Panc1 (cell line): Measurements from ENCODE around the gene RXFP4. TPM values are rescaled to one million over a fixed set of nuclear protein-coding genes. Genes with fewer than 3 reads are reported as not detected.

Experiments used
- ATAC-seq: fragments of 200-7000 bp; cut with Tn5 transposase; 2 replicates; pipeline ENCODE4 v1.9.1; 2020; ENCODE audit warnings: mild to moderate bottlenecking, moderate library complexity
- BruUV-seq: library from RNA; stranded (reverse); fragments of 400-500 nt; replicated peaks from 2 replicates; lab custom pipeline; 2021; lab: Mats Ljungman, UMichigan
- CTCF ChIA-PET: fragments of 300-600 bp; sonication (Branson Sonifier 250); formaldehyde crosslinking; loops from one replicate; lab custom pipeline; 2022; ENCODE audit warnings: antibody characterized with exemption; lab: Charles Lee
- POLR2A ChIA-PET: fragments of 300-600 bp; sonication (Branson Sonifier 250); formaldehyde crosslinking; loops from one replicate; lab custom pipeline; 2022; ENCODE audit warnings: antibody characterized with exemption; lab: Charles Lee
- DNase-seq: peaks from one replicate; pipeline ENCODE4 v3.0.0-alpha.2; 2010; ENCODE audit warnings: low read depth, low spot score
- H3K27ac ChIP-seq: 2 replicates; pipeline ENCODE4 v1.5.1; 2011; ENCODE audit warnings: mild to moderate bottlenecking, low read length, inconsistent platforms
- H3K27me3 ChIP-seq: fragments of 200-500 bp; sonication (Bioruptor generic); 2 replicates; pipeline ENCODE4 v1.6.0; 2014; ENCODE audit warnings: low read length, inconsistent platforms; ENCODE audit not compliant: control insufficient read depth, insufficient read depth
- H3K36me3 ChIP-seq: fragments of 200-500 bp; sonication (Bioruptor generic); 2 replicates; pipeline ENCODE4 v1.5.1; 2014; ENCODE audit warnings: inconsistent platforms, mild to moderate bottlenecking, low read length, moderate library complexity; ENCODE audit not compliant: control insufficient read depth, insufficient read depth
- H3K4me1 ChIP-seq: 2 replicates; pipeline ENCODE4 v1.5.1; 2011; ENCODE audit warnings: inconsistent platforms, mild to moderate bottlenecking, low read length, moderate library complexity; ENCODE audit not compliant: control insufficient read depth, insufficient read depth
- H3K4me3 ChIP-seq, 2 experiments: 2 replicates each; pipeline ENCODE4 v1.5.1; 2011 to 2012; ENCODE audit warnings: low read depth in 2 of 2, low read length in 2 of 2, mild to moderate bottlenecking in 2 of 2, inconsistent platforms in 1 of 2, moderate library complexity in 1 of 2
- H3K9me3 ChIP-seq: fragments of 200-500 bp; sonication (Bioruptor generic); 2 replicates; pipeline ENCODE4 v1.5.1; 2014; ENCODE audit warnings: low read depth, mild to moderate bottlenecking, inconsistent platforms, low read length, moderate library complexity; ENCODE audit not compliant: control insufficient read depth, insufficient read depth
- CTCF ChIP-seq: fragments of 450-650 bp; IDR thresholded peaks from 2 replicates; pipeline ENCODE4 v1.5.1; 2017; ENCODE audit warnings: mild to moderate bottlenecking
- POLR2AphosphoS5 ChIP-seq: IDR thresholded peaks from 2 replicates; pipeline ENCODE4 v1.6.1; 2012; ENCODE audit warnings: mild to moderate bottlenecking, low read depth, low read length, moderate library complexity
- REST ChIP-seq, 2 experiments: IDR thresholded peaks; 2 replicates each; pipeline ENCODE4 v1.6.1; 2011 to 2012; ENCODE audit warnings: low read depth in 2 of 2, control low read depth in 1 of 2, low read length in 1 of 2, mild to moderate bottlenecking in 1 of 2, moderate library complexity in 1 of 2; ENCODE audit not compliant: insufficient read depth in 1 of 2
- SIN3A ChIP-seq: IDR thresholded peaks from 2 replicates; pipeline ENCODE4 v1.6.1; 2012; ENCODE audit warnings: low read depth, mild to moderate bottlenecking, low read length, moderate library complexity, borderline replicate concordance; ENCODE audit not compliant: insufficient read depth
- TCF7L2 ChIP-seq: IDR thresholded peaks from 2 replicates; pipeline ENCODE4 v1.6.1; 2011; ENCODE audit warnings: mild to moderate bottlenecking, low read depth, low read length, inconsistent platforms
- in situ Hi-C: cut with HindIII; loops from 2 replicates; pipeline ENCODE4 v1.10.0; 2016; ENCODE audit warnings: low sequenced_read_pairs, low pct_unique_long_range_greater_than_20kb
- intact Hi-C: fragments of 100-400 bp; cut with micrococcal nuclease; formaldehyde crosslinking; loops from one replicate; pipeline ENCODE4 v1.10.0; 2022; ENCODE audit not compliant: unreplicated experiment
- total RNA-seq: library from RNA; stranded (reverse); gene quantifications from one replicate; pipeline ENCODE4 v1.2.1, GENCODE V29; 2021; ENCODE audit not compliant: unreplicated experiment

The RXFP4 gene
- total RNA-seq, 1 experiment from 2014 or later, result 8.0 TPM

GRCh38 chr1:155946633-155947219 is 5.3 kb downstream of the RXFP4 start:
- intact Hi-C loops, result no loop called here
- POLR2A ChIA-PET, result no interaction called here
- Histone ChIP-seq H3K36me3 (peaks cover 10% of the 10 kb centered on the region), H3K27me3 (no peaks in the 10 kb centered on the region), H3K4me3 (no peak overlapping the region), H3K4me1 (peaks cover 56% of the 10 kb centered on the region), H3K27ac (peak overlapping the region; percentile 99), H3K9me3 (no peaks in the 10 kb centered on the region)
- BruUV-seq, result no TSS peak
- ATAC-seq (no peak), DNase-seq (no peak)
- in situ Hi-C loops, result no loop called here
- CTCF ChIA-PET, result no interaction called here
- TF ChIP-seq CTCF (no peak), REST (IDR thresholded peaks at IDR 0.05; ENCODE audit: insufficient read depth in 1 of 2, low read depth in 2 of 2, low read length in 1 of 2) (no peak), TCF7L2 (no peak), POLR2AphosphoS5 (no peak), SIN3A (no peak)

GRCh38 chr1:155947292-155947691 is 5.9 kb downstream of the RXFP4 start:
- ATAC-seq (no peak), DNase-seq (no peak)
- H3K4me3 ChIP-seq, result no peak overlapping the region
- ChIA-PET CTCF (no interaction called here), POLR2A (no interaction called here)
- in situ Hi-C loops, result no loop called here
- intact Hi-C loops, result no loop called here
- H3K27me3 ChIP-seq, result no peaks in the 10 kb centered on the region
- no TSS peak for BruUV-seq
- H3K36me3 ChIP-seq, result peaks cover 16% of the 10 kb centered on the region
- TF ChIP-seq CTCF (no peak), POLR2AphosphoS5 (no peak), TCF7L2 (no peak), REST (IDR thresholded peaks at IDR 0.05; ENCODE audit: insufficient read depth in 1 of 2, low read depth in 2 of 2, low read length in 1 of 2) (no peak), SIN3A (no peak)
- peak overlapping the region; percentile 99 for H3K27ac ChIP-seq
- no peaks in the 10 kb centered on the region for H3K9me3 ChIP-seq
- peaks cover 52% of the 10 kb centered on the region for H3K4me1 ChIP-seq
